Activated CD8-positive, alpha-beta T cell treated with anti-CD3 and anti-CD28 coated beads for 36 hours (primary cell): ENCODE measurements around the gene EIF4G3. TPM values are rescaled to one million over a fixed set of nuclear protein-coding genes. Genes with fewer than 3 reads are reported as not detected.

Experiments
- ATAC-seq: fragments of 200-7000 bp; cut with Tn5 transposase; one replicate; pipeline ENCODE4 v1.10.0; 2021; ENCODE audit warnings: mild to moderate bottlenecking, moderate library complexity
- CTCF ChIA-PET: fragments of 350-600 bp; sonication (Branson Sonifier 250); formaldehyde crosslinking; loops from one replicate; lab custom pipeline; 2021; ENCODE audit warnings: antibody characterized with exemption; lab: Charles Lee
- POLR2A ChIA-PET: fragments of 350-600 bp; sonication (Branson Sonifier 250); formaldehyde crosslinking; loops from one replicate; lab custom pipeline; 2021; ENCODE audit warnings: antibody characterized with exemption; lab: Charles Lee
- DNase-seq: peaks from one replicate; pipeline ENCODE4 v3.0.0-alpha.2; 2020
- H3K27ac Mint-ChIP-seq: one replicate; pipeline ENCODE4 v1.8.0; 2021; ENCODE audit warnings: mild to moderate bottlenecking, mixed read lengths
- H3K27me3 Mint-ChIP-seq: one replicate; pipeline ENCODE4 v1.8.0; 2021; ENCODE audit warnings: mixed read lengths
- H3K36me3 Mint-ChIP-seq: one replicate; pipeline ENCODE4 v1.8.0; 2021; ENCODE audit warnings: low read depth, mixed read lengths
- H3K4me1 Mint-ChIP-seq: one replicate; pipeline ENCODE4 v1.8.0; 2021; ENCODE audit warnings: low read depth, mixed read lengths
- H3K4me3 Mint-ChIP-seq: one replicate; pipeline ENCODE4 v1.8.0; 2021; ENCODE audit warnings: mild to moderate bottlenecking, moderate library complexity, mixed read lengths
- H3K9me3 Mint-ChIP-seq: one replicate; pipeline ENCODE4 v1.8.0; 2021; ENCODE audit warnings: mixed read lengths
- CTCF ChIP-seq: fragments of 200-600 bp; IDR thresholded peaks from one replicate; pipeline ENCODE4 v1.8.0; 2022; ENCODE audit warnings: antibody characterized with exemption, mild to moderate bottlenecking
- intact Hi-C: fragments of 100-400 bp; cut with micrococcal nuclease; formaldehyde crosslinking; loops from one replicate; pipeline ENCODE4 v1.10.0; 2022
- total RNA-seq, 2 experiments: library from RNA; stranded (reverse); gene quantifications; one replicate each; pipeline ENCODE4 v1.2.3, GENCODE V29; 2021

The EIF4G3 gene
- total RNA-seq, 2 experiments from 2014 or later = 48.2 to 48.4 TPM

DNA sequence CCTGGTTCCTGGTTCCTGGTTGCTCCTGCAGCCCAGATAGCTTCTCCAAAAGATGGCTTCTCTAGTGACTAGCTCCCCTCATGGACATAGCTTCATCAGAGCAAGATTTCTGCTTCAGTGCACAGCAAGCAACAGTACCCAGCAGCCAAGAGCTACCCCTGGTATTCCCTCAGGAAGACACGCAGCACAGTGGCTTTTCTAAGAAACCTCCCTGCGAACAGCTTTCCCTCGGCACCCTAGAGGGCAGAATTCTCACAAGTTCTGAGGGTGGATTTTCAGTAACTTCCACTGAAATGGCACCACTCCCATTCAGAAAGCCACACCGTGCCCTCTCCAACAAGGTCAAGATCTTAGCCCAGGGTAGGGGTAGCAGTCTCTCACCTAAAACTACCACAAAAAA, 128.2 kb downstream of the EIF4G3 start:
- no peak overlapping the region for H3K27ac Mint-ChIP-seq
- POLR2A ChIA-PET = no interaction called here
- H3K27me3 Mint-ChIP-seq = no peaks in the 10 kb centered on the region
- intact Hi-C loops = no loop called here
- TF ChIP-seq CTCF = no peak
- H3K9me3 Mint-ChIP-seq = no peaks in the 10 kb centered on the region
- H3K4me3 Mint-ChIP-seq = no peak overlapping the region
- DNase-seq = no peak
- H3K36me3 Mint-ChIP-seq = peaks cover 17% of the 10 kb centered on the region
- no peaks in the 10 kb centered on the region for H3K4me1 Mint-ChIP-seq
- CTCF ChIA-PET = interaction anchor here (0.9 to 1.5 kb wide), 3 partner anchors 10 to 146 kb away, joined by 3 read pairs; no protein-coding TSS in a partner anchor
- no peak for ATAC-seq

GRCh38 chr1:21046132-21046531, 130.6 kb downstream of the EIF4G3 start:
- intact Hi-C loops = no loop called here
- H3K27me3 Mint-ChIP-seq = no peaks in the 10 kb centered on the region
- H3K9me3 Mint-ChIP-seq = no peaks in the 10 kb centered on the region
- ChIA-PET CTCF (no interaction called here), POLR2A (no interaction called here)
- H3K4me3 Mint-ChIP-seq = no peak overlapping the region
- no peaks in the 10 kb centered on the region for H3K4me1 Mint-ChIP-seq
- DNase-seq (no peak), ATAC-seq (no peak)
- no peak overlapping the region for H3K27ac Mint-ChIP-seq
- TF ChIP-seq CTCF = no peak
- peaks cover 23% of the 10 kb centered on the region for H3K36me3 Mint-ChIP-seq

DNA sequence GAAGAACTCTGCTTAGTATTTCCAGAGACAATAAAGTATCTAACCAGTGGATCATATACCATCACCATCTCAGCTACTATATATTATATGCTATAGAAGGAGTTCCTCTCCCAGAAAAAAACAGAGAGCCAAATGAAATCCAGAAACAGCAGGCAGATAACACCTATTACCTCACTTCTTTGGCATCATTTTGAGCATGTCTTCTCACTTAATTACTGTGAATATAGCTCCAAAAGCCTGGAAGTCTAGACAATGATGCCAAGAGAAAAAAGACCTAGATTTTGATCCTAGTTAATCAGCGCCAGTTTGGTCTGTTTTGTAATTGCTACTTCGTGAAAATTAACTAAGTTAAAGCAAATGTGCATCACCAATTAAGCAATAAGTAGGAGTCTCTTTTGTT, 131.3 kb downstream of the EIF4G3 start:
- Mint-ChIP-seq H3K27me3 (no peaks in the 10 kb centered on the region), H3K4me3 (no peak overlapping the region), H3K36me3 (peaks cover 22% of the 10 kb centered on the region), H3K9me3 (no peaks in the 10 kb centered on the region), H3K27ac (no peak overlapping the region), H3K4me1 (no peaks in the 10 kb centered on the region)
- ChIA-PET POLR2A (no interaction called here), CTCF (no interaction called here)
- TF ChIP-seq CTCF = no peak
- intact Hi-C loops = no loop called here
- DNase-seq (no peak), ATAC-seq (no peak)

- Mint-ChIP-seq H3K4me1 (no peaks in the 10 kb centered on the region), H3K4me3 (no peak overlapping the region), H3K27me3 (no peaks in the 10 kb centered on the region), H3K27ac (no peak overlapping the region), H3K9me3 (no peaks in the 10 kb centered on the region), H3K36me3 (peaks cover 10% of the 10 kb centered on the region)
- no peak for TF ChIP-seq CTCF
- intact Hi-C loops = no loop called here
- POLR2A ChIA-PET = no interaction called here
- ATAC-seq (no peak), DNase-seq (no peak)
- CTCF ChIA-PET = interaction anchor here (0.7 kb wide), 1 partner anchor 346 kb away, joined by 3 read pairs; no protein-coding TSS in a partner anchor
Observed at GRCh38 chr1:21042929-21043605, 133.6 kb downstream of the EIF4G3 start.

GRCh38 chr1:21041541-21041940, 135.2 kb downstream of the EIF4G3 start:
- no peak overlapping the region for H3K27ac Mint-ChIP-seq
- no peaks in the 10 kb centered on the region for H3K9me3 Mint-ChIP-seq
- no peak for TF ChIP-seq CTCF
- CTCF ChIA-PET = no interaction called here
- POLR2A ChIA-PET = no interaction called here
- H3K36me3 Mint-ChIP-seq = peaks cover 9% of the 10 kb centered on the region
- ATAC-seq = no peak
- intact Hi-C loops = no loop called here
- no peaks in the 10 kb centered on the region for H3K4me1 Mint-ChIP-seq
- no peak overlapping the region for H3K4me3 Mint-ChIP-seq
- H3K27me3 Mint-ChIP-seq = no peaks in the 10 kb centered on the region
- DNase-seq = no peak
